GM19023 (cell line): ENCODE measurements around the gene SCYL1.
A peak's percentile ranks its signal among the peaks of the same experiment; 100 is the strongest.

ENCODE experiments used
- ATAC-seq: cut with Tn5 transposase; IDR thresholded peaks from one replicate; pipeline ENCODE4 v1.9.1; 2021; ENCODE audit warnings: mild to moderate bottlenecking, moderate library complexity; ENCODE audit not compliant: unreplicated experiment

Gene SCYL1

DNA sequence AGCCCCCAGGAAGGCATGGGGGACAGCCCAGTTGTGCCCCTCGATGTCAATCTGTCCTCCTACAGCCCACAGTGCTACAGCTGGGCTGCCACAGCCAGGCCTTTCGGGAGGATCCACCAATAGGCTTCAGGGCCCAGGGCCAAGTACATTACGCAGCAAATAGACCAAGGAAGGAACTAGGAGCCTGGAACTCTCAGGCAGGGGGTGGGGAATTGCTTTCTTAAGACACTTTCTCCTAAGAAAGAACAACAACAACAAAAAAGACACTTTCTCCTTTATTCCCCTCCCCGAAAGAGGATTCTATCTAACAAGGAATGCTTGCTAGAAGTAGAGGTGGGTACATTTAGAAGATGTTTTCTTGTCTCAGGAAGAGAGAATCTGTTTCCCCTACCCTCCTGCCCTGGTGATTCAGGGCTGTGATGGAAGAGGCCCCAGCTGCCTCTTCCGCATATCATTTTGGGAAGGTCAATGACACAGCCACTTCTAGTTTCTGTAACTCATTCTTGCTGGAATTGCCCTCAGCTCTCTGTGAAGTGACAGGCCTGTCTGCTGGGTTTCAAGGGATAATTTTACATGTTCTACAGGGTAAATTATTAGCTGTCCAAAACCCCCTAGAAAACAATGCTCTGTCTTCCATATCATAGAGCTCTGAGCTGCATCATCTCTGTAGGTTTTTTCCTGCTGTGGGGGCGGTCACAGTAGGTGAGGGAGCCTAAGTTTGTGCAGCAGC is 32.1 kb upstream of the SCYL1 start:
- ATAC-seq = no peak

- no peak for ATAC-seq
Measured at GRCh38 chr11:65493367-65494176, 31.3 kb upstream of the SCYL1 start.

- peak; percentile 2 for ATAC-seq
Measured at GRCh38 chr11:65496304-65497140, 28.4 kb upstream of the SCYL1 start.

DNA sequence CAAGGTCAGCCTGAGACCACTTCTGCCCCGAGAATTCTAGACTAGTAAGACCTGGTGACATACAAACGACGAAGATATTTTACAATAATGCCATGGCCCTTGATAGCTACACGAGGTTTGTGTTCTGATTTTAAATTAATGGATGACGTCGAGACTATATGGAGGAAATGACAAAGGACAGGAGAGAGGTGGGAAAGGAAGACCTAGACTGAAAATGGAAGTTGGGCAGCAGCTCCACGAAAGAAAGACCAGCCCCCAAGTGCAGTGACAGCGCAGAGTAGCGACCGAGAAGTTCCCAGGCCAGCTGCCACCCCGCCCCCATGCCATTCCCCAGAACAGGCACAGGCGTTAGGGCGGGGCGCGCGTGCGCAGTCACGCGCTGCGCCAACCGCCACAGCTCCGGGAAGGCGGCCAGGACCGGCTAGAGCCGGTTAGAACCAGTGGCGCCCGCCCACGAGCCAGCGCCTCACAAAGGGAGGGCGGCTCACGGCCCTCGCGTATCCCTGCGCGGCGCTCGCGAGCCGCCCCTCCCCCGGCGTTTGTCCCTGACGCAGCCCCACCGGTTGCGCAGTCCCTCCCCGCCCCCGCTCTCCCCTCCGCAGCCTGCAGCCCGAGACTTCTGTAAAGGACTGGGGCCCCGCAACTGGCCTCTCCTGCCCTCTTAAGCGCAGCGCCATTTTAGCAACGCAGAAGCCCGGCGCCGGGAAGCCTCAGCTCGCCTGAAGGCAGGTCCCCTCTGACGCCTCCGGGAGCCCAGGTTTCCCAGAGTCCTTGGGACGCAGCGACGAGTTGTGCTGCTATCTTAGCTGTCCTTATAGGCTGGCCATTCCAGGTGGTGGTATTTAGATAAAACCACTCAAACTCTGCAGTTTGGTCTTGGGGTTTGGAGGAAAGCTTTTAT is 27.5 kb upstream of the SCYL1 start:
- peak; percentile 68 for ATAC-seq

GRCh38 chr11:65498042-65498726 is 26.7 kb upstream of the SCYL1 start:
- ATAC-seq = no peak

GRCh38 chr11:65498727-65498976 is 26.2 kb upstream of the SCYL1 start:
- ATAC-seq = no peak

GRCh38 chr11:65498977-65499712 is 25.7 kb upstream of the SCYL1 start, which contains the start of gene MALAT1:
Gene MALAT1 (plus strand): TSS chr11:65499045.
- ATAC-seq = no peak

DNA sequence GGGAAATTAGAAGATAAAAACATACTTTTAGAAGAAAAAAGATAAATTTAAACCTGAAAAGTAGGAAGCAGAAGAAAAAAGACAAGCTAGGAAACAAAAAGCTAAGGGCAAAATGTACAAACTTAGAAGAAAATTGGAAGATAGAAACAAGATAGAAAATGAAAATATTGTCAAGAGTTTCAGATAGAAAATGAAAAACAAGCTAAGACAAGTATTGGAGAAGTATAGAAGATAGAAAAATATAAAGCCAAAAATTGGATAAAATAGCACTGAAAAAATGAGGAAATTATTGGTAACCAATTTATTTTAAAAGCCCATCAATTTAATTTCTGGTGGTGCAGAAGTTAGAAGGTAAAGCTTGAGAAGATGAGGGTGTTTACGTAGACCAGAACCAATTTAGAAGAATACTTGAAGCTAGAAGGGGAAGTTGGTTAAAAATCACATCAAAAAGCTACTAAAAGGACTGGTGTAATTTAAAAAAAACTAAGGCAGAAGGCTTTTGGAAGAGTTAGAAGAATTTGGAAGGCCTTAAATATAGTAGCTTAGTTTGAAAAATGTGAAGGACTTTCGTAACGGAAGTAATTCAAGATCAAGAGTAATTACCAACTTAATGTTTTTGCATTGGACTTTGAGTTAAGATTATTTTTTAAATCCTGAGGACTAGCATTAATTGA is 25.0 kb upstream of the SCYL1 start:
- no peak for ATAC-seq

DNA sequence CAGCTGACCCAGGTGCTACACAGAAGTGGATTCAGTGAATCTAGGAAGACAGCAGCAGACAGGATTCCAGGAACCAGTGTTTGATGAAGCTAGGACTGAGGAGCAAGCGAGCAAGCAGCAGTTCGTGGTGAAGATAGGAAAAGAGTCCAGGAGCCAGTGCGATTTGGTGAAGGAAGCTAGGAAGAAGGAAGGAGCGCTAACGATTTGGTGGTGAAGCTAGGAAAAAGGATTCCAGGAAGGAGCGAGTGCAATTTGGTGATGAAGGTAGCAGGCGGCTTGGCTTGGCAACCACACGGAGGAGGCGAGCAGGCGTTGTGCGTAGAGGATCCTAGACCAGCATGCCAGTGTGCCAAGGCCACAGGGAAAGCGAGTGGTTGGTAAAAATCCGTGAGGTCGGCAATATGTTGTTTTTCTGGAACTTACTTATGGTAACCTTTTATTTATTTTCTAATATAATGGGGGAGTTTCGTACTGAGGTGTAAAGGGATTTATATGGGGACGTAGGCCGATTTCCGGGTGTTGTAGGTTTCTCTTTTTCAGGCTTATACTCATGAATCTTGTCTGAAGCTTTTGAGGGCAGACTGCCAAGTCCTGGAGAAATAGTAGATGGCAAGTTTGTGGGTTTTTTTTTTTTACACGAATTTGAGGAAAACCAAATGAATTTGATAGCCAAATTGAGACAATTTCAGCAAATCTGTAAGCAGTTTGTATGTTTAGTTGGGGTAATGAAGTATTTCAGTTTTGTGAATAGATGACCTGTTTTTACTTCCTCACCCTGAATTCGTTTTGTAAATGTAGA is 24.3 kb upstream of the SCYL1 start:
- no peak for ATAC-seq

GRCh38 chr11:65501186-65501471 is 23.8 kb upstream of the SCYL1 start:
- ATAC-seq = no peak

DNA sequence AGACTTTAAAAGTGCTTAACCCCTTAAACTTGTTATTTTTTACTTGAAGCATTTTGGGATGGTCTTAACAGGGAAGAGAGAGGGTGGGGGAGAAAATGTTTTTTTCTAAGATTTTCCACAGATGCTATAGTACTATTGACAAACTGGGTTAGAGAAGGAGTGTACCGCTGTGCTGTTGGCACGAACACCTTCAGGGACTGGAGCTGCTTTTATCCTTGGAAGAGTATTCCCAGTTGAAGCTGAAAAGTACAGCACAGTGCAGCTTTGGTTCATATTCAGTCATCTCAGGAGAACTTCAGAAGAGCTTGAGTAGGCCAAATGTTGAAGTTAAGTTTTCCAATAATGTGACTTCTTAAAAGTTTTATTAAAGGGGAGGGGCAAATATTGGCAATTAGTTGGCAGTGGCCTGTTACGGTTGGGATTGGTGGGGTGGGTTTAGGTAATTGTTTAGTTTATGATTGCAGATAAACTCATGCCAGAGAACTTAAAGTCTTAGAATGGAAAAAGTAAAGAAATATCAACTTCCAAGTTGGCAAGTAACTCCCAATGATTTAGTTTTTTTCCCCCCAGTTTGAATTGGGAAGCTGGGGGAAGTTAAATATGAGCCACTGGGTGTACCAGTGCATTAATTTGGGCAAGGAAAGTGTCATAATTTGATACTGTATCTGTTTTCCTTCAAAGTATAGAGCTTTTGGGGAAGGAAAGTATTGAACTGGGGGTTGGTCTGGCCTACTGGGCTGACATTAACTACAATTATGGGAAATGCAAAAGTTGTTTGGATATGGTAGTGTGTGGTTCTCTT is 23.2 kb upstream of the SCYL1 start:
- ATAC-seq = no peak

DNA sequence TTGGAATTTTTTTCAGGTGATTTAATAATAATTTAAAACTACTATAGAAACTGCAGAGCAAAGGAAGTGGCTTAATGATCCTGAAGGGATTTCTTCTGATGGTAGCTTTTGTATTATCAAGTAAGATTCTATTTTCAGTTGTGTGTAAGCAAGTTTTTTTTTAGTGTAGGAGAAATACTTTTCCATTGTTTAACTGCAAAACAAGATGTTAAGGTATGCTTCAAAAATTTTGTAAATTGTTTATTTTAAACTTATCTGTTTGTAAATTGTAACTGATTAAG is 22.7 kb upstream of the SCYL1 start:
- ATAC-seq = no peak

- no peak for ATAC-seq
Measured at GRCh38 chr11:65502555-65503367, 22.1 kb upstream of the SCYL1 start.

DNA sequence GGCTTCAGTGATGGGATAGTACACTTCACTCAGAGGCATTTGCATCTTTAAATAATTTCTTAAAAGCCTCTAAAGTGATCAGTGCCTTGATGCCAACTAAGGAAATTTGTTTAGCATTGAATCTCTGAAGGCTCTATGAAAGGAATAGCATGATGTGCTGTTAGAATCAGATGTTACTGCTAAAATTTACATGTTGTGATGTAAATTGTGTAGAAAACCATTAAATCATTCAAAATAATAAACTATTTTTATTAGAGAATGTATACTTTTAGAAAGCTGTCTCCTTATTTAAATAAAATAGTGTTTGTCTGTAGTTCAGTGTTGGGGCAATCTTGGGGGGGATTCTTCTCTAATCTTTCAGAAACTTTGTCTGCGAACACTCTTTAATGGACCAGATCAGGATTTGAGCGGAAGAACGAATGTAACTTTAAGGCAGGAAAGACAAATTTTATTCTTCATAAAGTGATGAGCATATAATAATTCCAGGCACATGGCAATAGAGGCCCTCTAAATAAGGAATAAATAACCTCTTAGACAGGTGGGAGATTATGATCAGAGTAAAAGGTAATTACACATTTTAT is 21.4 kb upstream of the SCYL1 start:
- no peak for ATAC-seq

- no peak for ATAC-seq
Measured at GRCh38 chr11:65503949-65504673, 20.8 kb upstream of the SCYL1 start.
